ENCODE results near the gene GLA.

The GLA gene

GRCh38 chrX:101399825-101400224 is 7.9 kb downstream of the GLA start:
- intact Hi-C loops (cut with DNase I) = no loop called here
- no peak for DNase-seq

- intact Hi-C loops (cut with DNase I) = no loop called here
Measured at GRCh38 chrX:101398694-101399093, 9.0 kb downstream of the GLA start.

GRCh38 chrX:101397779-101398178 is 9.9 kb downstream of the GLA start:
- intact Hi-C loops (cut with DNase I) = no loop called here
- DNase-seq = no peak

More at GRCh38 chrX:101398694-101399093, 9.0 kb downstream of the GLA start:
- DNase-seq = no peak

GRCh38 chrX:101395789-101396188 is 11.9 kb downstream of the GLA start:
- no peak for DNase-seq
- intact Hi-C loops (cut with DNase I) = no loop called here

GRCh38 chrX:101394372-101394771 is 13.4 kb downstream of the GLA start:
- intact Hi-C loops (cut with DNase I) = no loop called here
- DNase-seq = no peak

DNA sequence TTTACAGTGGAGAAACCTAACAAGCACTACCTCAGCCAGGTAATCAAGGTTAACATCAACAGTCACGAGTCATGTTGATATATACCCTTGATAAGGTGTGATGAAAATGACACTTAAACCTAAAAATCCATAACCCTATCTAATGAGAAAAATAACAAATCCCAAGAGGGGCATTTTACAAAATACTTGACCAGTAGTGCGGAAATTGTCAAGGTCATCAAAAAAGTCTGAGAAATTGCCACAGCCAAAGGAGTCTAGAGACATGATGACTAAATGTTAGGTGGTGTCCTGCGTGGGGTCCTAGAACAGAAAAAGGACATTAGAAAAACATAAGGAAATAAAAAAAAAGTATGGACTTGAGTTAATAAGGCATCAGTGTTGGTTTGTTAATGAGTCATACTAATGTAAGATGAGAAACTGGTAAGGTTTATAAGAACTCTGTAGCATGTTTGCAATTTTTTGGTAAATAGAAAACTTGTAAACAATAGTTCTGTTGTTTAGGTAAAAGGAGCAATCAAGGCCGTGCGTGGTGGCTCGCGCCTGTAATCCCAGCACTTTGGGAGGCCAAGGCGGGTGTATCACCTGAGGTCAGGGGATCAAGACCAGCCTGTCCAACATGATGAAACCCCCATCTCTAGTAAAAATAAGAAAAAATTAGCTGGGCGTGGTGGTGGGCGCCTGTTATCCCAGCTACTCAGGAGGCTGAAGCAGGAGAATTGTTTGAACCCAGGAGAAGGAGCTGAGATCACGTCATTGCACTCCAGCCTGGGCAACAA is 14.0 kb downstream of the GLA start:
- intact Hi-C loops (cut with DNase I) = no loop called here

DNA sequence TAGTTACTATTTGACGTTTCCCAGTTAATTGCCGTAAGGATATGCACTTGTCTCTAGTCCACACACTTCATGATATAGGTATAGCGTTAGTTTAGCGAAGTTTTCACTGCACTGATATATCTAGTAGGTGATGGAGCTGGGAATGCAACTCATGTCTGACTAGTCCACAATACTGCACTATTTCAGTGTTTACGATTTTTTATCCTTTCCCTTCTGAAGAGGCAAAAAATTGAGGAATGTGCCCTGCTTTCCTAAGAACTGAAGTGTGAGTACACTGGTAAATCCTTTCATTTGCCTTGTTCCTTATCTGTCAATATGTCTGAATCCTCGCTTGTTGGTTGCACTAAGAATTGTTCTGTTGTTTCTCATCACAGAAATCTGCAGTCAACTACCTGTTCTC is 15.9 kb downstream of the GLA start:
- no peak for DNase-seq
- intact Hi-C loops (cut with DNase I) = no loop called here

More for the DNA sequence above, 14.0 kb downstream of the GLA start:
- no peak for DNase-seq

DNA sequence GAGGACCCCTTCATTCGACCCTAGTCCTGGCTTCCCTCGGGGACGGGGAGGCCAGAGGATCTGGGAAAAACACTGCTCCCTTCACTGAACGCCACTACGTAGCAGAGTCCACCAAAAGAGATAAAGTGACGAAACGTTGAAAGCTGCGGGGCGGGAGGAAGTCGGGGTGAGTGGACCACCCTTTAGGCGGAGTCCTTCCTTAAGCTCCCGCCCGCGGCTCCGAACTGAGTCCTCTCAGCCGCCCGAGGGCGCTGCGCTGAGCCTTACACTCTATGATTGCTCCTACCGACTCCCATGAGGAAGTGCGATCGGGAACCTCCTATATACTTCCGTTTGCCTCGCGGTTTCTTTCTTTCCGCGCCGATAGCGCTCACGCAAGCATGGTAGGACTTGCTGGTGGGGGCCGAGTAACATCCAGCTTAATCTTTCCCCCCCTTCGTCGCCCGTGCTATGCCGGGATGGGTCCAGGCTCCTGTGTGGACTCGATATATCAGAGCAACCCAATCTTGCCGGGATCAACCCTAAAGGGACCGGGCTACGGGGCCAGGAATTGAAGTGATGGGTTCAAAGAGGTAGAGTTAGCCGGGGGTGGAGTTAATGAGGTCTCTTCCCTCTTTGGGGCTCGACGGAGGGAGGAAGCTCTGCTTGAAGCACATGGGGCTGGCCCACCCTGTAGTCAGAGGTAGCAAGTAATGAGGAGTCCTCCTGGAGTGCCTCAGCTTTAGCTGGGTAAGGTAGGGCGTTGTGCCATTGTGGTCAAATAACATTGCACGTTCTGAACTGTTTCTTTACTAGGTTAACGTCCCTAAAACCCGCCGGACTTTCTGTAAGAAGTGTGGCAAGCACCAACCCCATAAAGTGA is 16.8 kb downstream of the GLA start, which contains the start of gene RPL36A:
Gene RPL36A (plus strand): TSS at position 348 of the 862 bp plus-strand sequence. CDS start 33 bp downstream, at position 381.
- peak; percentile 67 to 98 (median 82) for DNase-seq
- intact Hi-C loops (cut with DNase I) = no loop called here

DNA sequence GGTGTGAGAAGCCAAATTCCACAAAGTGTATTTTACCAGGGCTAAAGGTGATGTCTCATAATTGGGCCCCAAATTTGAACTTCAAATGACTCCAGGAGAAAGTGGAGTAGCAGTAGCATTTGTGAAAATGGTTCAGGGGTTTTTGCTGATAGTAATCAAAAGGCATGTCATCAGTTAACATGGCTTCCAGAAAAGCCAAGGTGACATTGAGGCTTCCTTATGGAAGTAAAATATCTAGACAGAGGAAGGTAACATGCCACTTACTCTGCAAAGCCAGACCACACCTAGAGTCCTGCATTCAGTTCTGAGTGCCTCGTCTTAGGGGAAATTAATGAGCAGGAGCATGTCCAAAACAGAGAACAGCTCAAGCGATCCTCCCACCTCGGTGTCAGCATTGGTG is 19.1 kb downstream of the GLA start:
- DNase-seq = no peak
- intact Hi-C loops (cut with DNase I) = no loop called here

GRCh38 chrX:101386542-101386885 is 21.2 kb downstream of the GLA start:
- no peak for DNase-seq
- intact Hi-C loops (cut with DNase I) = no loop called here

GRCh38 chrX:101385795-101386541 is 21.8 kb downstream of the GLA start, which contains the start of gene BTK:
BTK (minus strand) TSS chrX:101386191; CDS start chrX:101375284, 10,907 bp downstream.
- intact Hi-C loops (cut with DNase I) = no loop called here
- DNase-seq = no peak

- no peak for DNase-seq
- intact Hi-C loops (cut with DNase I) = no loop called here
Measured at GRCh38 chrX:101385026-101385684, 22.6 kb downstream of the GLA start.

DNA sequence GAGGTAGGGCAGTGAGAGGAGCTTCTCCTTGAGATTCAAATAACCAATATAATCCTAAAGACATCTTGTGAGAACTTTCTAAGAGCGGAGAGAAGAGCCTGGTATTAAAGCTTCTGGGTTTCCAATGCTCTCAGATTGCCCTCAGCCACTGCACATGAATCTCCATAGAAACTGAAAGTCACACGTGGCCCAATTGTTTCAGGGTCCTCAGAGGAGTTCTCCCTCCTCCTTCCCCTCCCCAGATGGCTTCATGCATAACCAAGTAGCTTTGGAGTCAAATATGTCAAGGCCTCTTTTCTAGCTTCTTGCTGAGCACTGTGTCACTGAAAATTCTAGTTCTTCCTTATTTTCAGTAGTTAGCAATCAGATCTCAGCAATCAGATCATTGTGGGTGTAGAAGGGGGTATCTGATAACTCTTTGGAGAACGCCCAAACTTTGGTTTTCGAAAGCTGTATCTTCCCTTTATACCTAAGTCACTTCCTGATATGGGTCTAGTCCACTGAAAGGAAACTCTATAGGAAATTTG is 24.0 kb downstream of the GLA start:
- intact Hi-C loops (cut with DNase I) = no loop called here
- DNase-seq = no peak

GRCh38 chrX:101377547-101377946 is 30.2 kb downstream of the GLA start:
- DNase-seq = no peak
- intact Hi-C loops (cut with DNase I) = no loop called here

DNA sequence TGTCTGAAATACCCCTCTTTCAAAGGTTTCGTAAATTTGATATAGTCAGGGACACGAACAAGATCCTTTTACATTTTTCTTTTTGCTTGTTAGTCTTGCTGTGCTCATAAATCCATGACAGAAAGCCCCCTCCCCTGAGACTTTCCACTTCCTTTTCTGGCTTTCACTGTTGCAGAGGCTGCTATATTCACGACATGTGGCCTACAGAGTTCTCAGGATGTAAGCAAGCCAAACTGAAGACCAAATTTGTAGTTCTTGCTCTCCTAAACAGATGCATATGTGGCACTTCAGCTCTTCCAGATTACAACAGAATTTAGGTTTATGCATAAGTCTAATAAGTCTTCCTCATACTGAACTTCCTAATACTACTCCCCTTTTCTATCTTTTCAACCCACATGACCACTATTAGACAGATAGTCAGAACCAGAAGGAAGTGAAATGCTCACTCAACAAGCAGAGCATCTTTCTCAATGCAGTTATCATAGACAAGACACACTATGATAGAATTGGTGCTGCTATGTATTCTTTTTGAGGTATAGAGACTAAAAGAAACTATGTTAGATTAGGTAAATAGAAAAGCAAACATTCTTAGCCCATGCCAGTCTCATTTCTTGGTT is 36.7 kb downstream of the GLA start:
- DNase-seq = no peak
- intact Hi-C loops (cut with DNase I) = no loop called here

- intact Hi-C loops (cut with DNase I) = no loop called here
- DNase-seq = no peak
Measured at GRCh38 chrX:101369687-101370086, 38.0 kb downstream of the GLA start.

DNA sequence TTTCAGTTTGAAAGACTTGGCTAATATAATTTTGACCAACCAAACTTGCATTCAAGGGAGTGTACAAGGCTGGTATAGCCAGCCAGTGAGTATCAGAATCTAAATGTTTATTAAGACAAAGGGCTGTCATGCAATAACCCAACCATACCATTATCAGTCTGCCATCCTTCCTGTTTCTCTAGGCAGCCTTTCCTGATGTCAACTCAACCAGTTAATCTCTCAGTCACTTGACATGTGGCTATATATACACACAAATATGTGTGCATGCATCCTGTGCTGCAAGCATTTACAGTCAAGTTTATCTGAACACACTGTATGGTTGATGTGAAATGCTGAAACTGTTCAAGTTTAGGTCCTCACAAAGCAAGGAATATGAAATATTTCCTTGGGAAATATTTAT is 38.9 kb downstream of the GLA start:
- intact Hi-C loops (cut with DNase I) = no loop called here
- no peak for DNase-seq

DNA sequence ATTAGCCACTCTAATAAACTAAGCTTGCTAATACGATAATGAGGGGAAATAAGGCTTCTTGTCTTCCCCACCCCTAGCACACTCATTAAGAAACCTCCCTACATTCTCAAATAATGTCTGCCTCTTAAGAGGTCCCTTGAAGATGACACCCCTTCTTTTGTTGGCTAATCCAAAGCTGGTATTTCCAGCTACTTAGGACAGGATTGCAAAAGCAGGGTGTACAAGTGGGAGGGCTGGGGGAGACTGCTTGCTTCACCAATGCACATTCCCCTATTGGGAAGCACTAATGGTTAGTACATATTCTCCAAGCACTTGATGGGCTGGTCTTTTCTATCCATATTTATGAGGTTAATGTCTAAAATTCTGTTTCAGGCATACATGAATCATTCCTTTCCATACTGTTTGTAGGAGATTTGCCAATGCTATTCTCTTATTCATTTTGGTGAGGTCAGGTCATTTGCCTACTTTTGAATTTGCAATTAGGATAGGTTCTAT is 42.4 kb downstream of the GLA start:
- DNase-seq = no peak
- intact Hi-C loops (cut with DNase I) = no loop called here

DNA sequence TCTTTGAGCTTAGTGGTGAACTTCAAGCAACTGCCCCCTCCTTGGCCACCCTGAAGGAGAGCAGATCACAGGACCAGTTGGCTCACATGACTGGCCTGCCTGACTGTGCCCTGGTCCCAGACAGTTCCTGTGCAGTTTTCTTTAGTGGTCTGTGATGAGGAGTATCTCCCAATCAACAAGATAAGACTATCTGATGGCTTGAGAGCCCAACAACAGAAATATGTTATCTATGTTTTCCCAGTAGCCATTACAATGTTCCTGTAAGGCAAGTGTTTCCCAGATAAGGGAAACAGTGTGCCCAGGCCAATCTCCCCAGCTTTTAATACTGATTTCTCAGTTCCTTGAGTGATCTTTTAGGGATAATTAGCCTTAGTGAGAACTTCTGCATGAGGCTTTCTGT is 45.0 kb downstream of the GLA start:
- DNase-seq = no peak
- intact Hi-C loops (cut with DNase I) = no loop called here

DNA sequence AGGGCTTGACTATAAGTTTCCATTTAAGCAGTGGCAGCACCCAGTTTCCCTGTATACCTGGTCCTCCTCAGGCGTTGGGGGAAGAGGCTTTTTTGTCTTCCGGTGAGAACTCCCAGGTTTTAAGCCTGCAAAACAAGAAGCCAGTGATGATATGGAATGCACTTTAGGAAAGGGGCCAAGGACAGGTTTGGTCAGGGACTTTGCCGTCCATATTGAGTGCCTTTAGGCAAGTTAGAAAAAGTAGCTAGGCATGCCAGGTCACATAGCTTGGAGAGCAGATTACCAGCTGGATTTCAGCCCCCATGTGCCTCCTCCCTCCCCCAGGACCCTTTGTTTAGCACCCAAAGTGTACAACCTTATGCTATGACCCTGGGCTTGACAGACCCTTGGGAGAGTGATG is 45.6 kb downstream of the GLA start:
- no peak for DNase-seq
- intact Hi-C loops (cut with DNase I) = no loop called here
